RWPE2 (cell line): ENCODE data around the gene PARP4.
"Not testable (repeated sequence)": the region's sequence is repeated elsewhere in the genome, so short reads cannot be mapped to it uniquely, and the experiment has no call there.

Experiments
- ATAC-seq: fragments of 200-7000 bp; cut with Tn5 transposase; 3 replicates; pipeline ENCODE4 v1.9.1; 2021; ENCODE audit warnings: low read depth
- DNase-seq: peaks from one replicate; pipeline ENCODE4 v3.0.0-alpha.2; 2020; ENCODE audit warnings: low spot score
- H3K27ac ChIP-seq: fragments of 450-650 bp; 2 replicates; pipeline ENCODE4 v1.5.1; 2017; ENCODE audit warnings: mild to moderate bottlenecking; ENCODE audit not compliant: poor library complexity, severe bottlenecking
- H3K27me3 ChIP-seq: fragments of 250-450 bp; sonication (Bioruptor Pico); 2 replicates; pipeline ENCODE4 v1.5.1; 2021; ENCODE audit warnings: mild to moderate bottlenecking, moderate library complexity; ENCODE audit not compliant: insufficient read depth, poor library complexity, severe bottlenecking
- H3K36me3 ChIP-seq: fragments of 250-450 bp; sonication (Bioruptor Pico); 2 replicates; pipeline ENCODE4 v1.5.1; 2020; ENCODE audit warnings: low read depth, mild to moderate bottlenecking, moderate library complexity
- H3K4me1 ChIP-seq: fragments of 250-450 bp; sonication (Bioruptor Pico); 2 replicates; pipeline ENCODE4 v1.5.1; 2021; ENCODE audit warnings: mild to moderate bottlenecking, moderate library complexity; ENCODE audit not compliant: insufficient read depth, poor library complexity, severe bottlenecking
- H3K4me3 ChIP-seq: fragments of 250-450 bp; sonication (Bioruptor Pico); 2 replicates; pipeline ENCODE4 v1.5.1; 2021; ENCODE audit warnings: mild to moderate bottlenecking, moderate library complexity; ENCODE audit not compliant: severe bottlenecking
- H3K9me3 ChIP-seq: fragments of 250-450 bp; sonication (Bioruptor Pico); 2 replicates; pipeline ENCODE4 v1.5.1; 2021; ENCODE audit warnings: mild to moderate bottlenecking, moderate library complexity; ENCODE audit not compliant: severe bottlenecking
- TF ChIP-seq, protein P1 (sequence below): fragments of 450-650 bp; IDR thresholded peaks from one replicate; pipeline ENCODE4 v1.5.1; 2017; ENCODE audit warnings: mild to moderate bottlenecking, moderate library complexity; ENCODE audit not compliant: poor library complexity, severe bottlenecking

PARP4 gene

DNA sequence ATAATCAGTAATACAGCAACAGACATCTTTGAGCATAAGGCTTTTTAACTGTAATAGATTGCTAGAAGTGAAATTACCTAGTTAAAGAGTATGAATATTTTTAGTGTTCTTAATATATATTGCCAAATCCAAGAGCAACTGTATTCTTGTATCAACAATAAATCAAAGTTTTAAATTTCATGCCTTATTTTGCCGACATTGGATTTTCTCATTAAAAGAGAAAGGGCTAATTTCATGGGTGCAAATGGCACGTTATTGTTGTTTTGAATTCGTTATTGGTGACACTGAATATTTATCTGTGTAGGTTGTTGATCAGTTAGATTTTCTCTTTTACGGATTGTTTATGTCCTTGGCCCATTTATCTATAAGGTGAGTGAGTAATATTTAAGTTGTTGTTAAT is 106.1 kb downstream of the PARP4 start:
- Histone ChIP-seq H3K9me3 (no peaks in the 10 kb centered on the region), H3K36me3 (no peaks in the 10 kb centered on the region), H3K27ac (no peak overlapping the region), H3K4me3 (no peak overlapping the region), H3K27me3 (no peaks in the 10 kb centered on the region), H3K4me1 (no peaks in the 10 kb centered on the region)
- no peak for DNase-seq
- TF ChIP-seq, protein P1, sequence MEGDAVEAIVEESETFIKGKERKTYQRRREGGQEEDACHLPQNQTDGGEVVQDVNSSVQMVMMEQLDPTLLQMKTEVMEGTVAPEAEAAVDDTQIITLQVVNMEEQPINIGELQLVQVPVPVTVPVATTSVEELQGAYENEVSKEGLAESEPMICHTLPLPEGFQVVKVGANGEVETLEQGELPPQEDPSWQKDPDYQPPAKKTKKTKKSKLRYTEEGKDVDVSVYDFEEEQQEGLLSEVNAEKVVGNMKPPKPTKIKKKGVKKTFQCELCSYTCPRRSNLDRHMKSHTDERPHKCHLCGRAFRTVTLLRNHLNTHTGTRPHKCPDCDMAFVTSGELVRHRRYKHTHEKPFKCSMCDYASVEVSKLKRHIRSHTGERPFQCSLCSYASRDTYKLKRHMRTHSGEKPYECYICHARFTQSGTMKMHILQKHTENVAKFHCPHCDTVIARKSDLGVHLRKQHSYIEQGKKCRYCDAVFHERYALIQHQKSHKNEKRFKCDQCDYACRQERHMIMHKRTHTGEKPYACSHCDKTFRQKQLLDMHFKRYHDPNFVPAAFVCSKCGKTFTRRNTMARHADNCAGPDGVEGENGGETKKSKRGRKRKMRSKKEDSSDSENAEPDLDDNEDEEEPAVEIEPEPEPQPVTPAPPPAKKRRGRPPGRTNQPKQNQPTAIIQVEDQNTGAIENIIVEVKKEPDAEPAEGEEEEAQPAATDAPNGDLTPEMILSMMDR, result no peak
- no peak for ATAC-seq

DNA sequence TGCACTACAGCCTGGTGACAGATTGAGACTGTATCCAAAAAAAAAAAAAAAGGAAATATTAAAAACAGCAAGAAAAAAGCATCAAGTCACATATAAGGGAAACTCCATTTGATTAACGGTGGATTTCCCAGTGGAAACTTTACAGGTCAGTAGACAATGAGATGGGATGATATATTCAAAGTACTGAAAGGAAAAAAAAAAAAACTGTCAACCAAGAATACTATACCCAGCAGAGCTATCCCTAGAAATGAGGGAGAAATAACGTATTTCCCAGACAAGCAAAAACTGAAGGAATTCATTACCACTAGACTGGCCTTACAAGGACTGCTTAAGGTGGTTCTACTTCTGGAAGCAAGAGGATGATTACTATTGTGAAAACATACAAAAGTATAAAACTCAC is 115.8 kb downstream of the PARP4 start:
- Histone ChIP-seq H3K4me3 (no peak overlapping the region), H3K9me3 (no peaks in the 10 kb centered on the region), H3K36me3 (no peaks in the 10 kb centered on the region), H3K4me1 (no peaks in the 10 kb centered on the region), H3K27ac (no peak overlapping the region), H3K27me3 (no peaks in the 10 kb centered on the region)
- TF ChIP-seq, protein P1, result no peak
- DNase-seq, result no peak
- no peak for ATAC-seq

DNA sequence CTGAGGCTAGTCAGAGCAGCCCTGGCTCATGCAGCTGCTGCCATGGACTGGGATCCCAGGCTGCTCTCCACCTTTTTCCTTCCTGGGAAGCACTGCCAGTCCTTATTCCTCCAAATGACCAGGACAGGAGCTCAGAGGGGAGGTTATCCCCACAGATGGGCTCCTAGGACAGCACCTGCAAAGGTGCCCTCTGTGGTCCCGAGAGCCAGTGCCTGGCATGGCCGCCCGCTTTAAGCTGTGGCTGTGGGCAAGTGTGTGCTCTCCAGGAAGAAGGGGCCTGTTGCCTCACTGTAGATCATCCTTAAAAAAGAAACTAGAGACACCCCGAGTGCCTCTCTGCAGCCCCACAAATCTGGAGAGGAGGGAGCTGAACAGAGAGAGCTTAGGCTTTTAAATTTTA is 119.6 kb downstream of the PARP4 start:
- H3K36me3 ChIP-seq, result no peaks in the 10 kb centered on the region
- H3K4me1 ChIP-seq, result no peaks in the 10 kb centered on the region
- TF ChIP-seq, protein P1, result no peak
- no peak for DNase-seq
- no peak for ATAC-seq
- H3K27me3 ChIP-seq, result no peaks in the 10 kb centered on the region
- no peak overlapping the region for H3K27ac ChIP-seq
- H3K9me3 ChIP-seq, result no peaks in the 10 kb centered on the region
- no peak overlapping the region for H3K4me3 ChIP-seq

DNA sequence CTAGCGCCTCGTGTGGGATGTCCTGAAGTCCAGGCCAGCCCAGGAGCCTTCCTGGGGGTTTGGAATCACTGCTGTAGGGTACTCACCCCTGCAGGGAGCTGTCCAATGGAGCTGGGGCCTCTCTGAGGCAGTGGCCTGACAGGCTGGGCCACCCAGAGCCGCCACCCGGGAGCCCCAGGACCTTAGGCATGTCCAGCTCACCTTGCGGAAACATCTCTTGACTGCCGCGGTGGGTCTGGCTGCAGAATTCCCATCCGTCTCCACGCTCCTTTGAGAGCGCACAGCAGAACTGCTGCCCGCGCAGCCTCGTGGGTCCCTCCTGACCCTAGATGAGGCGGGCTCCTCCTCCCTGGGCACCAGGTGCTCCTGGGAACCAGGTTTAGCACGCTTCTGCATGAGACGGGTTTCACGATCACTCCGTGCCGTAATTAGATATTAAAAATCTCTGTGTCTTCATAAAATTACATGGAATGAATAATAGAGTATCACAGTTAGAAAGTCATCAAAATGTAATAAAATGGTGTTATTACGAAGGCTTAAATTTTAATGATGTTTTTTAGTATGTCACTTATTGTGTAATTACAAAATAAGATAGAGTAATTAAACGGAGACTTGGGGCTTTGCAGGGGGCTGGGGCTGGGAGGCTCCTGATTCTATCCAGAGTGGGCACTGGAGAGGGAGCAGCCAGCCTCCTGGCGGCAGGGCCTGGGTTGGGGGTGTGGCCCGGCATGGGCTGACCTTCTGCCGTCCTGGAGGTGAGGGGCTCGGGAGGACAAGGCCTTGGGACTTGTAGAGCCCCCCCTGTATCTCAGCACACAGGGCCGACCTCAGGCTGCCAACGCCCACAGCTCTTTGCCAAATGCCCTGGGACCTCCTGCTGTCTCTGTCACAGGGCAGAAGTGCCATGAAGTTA is 120.6 kb downstream of the PARP4 start:
- not testable (repeated sequence) for H3K27me3 ChIP-seq, H3K9me3 ChIP-seq, H3K4me3 ChIP-seq, ATAC-seq, H3K4me1 ChIP-seq, H3K36me3 ChIP-seq, DNase-seq, H3K27ac ChIP-seq

DNA sequence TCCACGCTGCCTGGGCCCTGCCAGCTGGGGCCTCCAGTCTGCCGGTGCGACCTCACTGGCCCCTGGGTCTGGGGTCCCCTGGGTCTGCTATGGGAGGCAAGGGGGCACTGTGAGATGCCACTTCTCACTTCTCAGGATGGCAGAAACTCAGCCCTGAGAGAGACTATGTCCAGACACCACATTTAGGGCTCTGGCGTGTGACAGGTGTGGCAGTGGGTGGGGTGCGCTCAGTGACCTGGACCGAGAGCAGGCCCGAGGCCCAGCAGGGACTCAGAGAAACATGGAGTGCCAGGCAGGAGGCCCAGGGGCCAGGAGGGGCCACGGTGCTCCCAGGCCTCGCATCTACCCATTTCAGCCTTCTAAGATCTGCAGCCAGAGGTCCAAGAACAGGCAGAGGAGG is 121.8 kb downstream of the PARP4 start:
- not testable (repeated sequence) for H3K36me3 ChIP-seq, ATAC-seq, H3K9me3 ChIP-seq, H3K4me1 ChIP-seq, H3K27me3 ChIP-seq, H3K27ac ChIP-seq, H3K4me3 ChIP-seq, DNase-seq

DNA sequence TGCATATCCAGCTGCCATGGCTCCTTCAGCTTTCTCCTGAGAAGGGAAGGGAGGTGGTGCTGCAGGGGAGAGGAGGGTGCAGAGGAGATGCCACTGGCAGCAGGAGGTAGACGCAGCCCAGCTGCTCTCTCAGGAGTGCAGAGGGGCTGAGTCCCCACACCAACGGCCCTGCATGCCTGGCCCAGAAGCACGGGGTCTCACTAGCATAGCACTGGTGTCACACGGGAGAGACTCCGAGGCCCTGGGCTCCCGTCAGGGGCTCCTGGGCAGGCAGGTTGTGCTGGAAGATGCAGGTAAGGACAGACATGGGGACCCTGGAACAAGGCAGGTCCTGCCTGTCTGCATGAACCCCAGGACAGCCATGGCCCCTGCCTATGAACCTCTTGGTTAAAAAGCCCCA is 123.1 kb downstream of the PARP4 start:
- Histone ChIP-seq H3K27me3 (no peaks in the 10 kb centered on the region), H3K4me1 (no peaks in the 10 kb centered on the region), H3K36me3 (no peaks in the 10 kb centered on the region), H3K4me3 (no peak overlapping the region), H3K27ac (no peak overlapping the region), H3K9me3 (no peaks in the 10 kb centered on the region)
- no peak for ATAC-seq
- TF ChIP-seq, protein P1, result no peak
- no peak for DNase-seq

DNA sequence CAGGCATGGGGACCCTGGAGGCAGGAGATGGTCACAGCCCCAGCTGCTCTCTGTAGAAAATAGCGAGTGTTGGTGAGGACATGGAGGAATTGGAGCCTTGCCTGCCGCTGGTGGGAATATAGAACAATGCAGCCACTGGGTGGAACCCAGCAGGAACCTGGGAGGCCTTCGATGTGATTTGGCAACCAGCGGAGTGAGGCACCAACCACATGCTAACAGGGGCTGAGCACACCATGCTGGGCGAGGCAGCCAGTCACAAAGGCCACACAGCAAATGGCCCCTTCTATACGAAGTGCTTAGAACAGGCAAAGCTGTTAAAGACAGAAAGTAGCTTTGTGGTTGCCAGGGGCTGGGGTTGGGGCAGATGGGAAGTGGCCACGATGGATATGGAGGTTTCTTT is 123.8 kb downstream of the PARP4 start:
- not testable (repeated sequence) for H3K36me3 ChIP-seq, H3K27ac ChIP-seq, H3K4me1 ChIP-seq, H3K9me3 ChIP-seq, H3K27me3 ChIP-seq, ATAC-seq, DNase-seq, H3K4me3 ChIP-seq
